Smooth muscle cell (in vitro differentiated cells): ENCODE data around the gene GTPBP6. TPM values are rescaled to one million over a fixed set of nuclear protein-coding genes. Genes with fewer than 3 reads are reported as not detected.

Source experiments
- DNase-seq: peaks from one replicate; lab custom pipeline; 2025; ENCODE audit not compliant: unreplicated experiment; lab: John Stamatoyannopoulos, UW
- H2AFZ ChIP-seq: fragments of 200-600 bp; sonication (generic); 2 replicates; pipeline ENCODE4 v1.6.0; 2016; ENCODE audit warnings: antibody characterized with exemption, low read depth, mild to moderate bottlenecking
- H3F3A ChIP-seq: fragments of 200-600 bp; sonication (generic); 2 replicates; pipeline ENCODE4 v1.6.0; 2017; ENCODE audit warnings: antibody characterized with exemption, low read depth
- H3K27ac ChIP-seq: fragments of 200-600 bp; sonication (generic); 2 replicates; pipeline ENCODE4 v1.5.1; 2016; ENCODE audit warnings: low read depth, mild to moderate bottlenecking
- H3K27me3 ChIP-seq: fragments of 200-600 bp; sonication (generic); 2 replicates; pipeline ENCODE4 v1.6.1; 2016; ENCODE audit warnings: low read depth, mild to moderate bottlenecking
- H3K36me3 ChIP-seq: fragments of 200-600 bp; sonication (generic); 2 replicates; pipeline ENCODE4 v1.5.1; 2016; ENCODE audit warnings: low read depth
- H3K4me1 ChIP-seq: fragments of 200-600 bp; sonication (generic); 2 replicates; pipeline ENCODE4 v1.5.1; 2016; ENCODE audit warnings: low read depth
- H3K4me2 ChIP-seq: fragments of 200-600 bp; sonication (generic); 2 replicates; pipeline ENCODE4 v1.6.0; 2016; ENCODE audit warnings: mild to moderate bottlenecking
- H3K4me3 ChIP-seq: fragments of 200-600 bp; sonication (generic); 2 replicates; pipeline ENCODE4 v1.5.1; 2016; ENCODE audit warnings: mild to moderate bottlenecking
- H3K79me2 ChIP-seq: fragments of 200-600 bp; sonication (generic); 2 replicates; pipeline ENCODE4 v1.6.0; 2016; ENCODE audit warnings: low read depth, mild to moderate bottlenecking
- H3K9ac ChIP-seq: fragments of 200-600 bp; sonication (generic); 2 replicates; pipeline ENCODE4 v1.6.0; 2016; ENCODE audit warnings: low read depth
- H3K9me3 ChIP-seq: fragments of 200-600 bp; sonication (generic); replicated peaks from 2 replicates; pipeline ENCODE4 v1.5.1; 2016; ENCODE audit warnings: low read depth
- H4K20me1 ChIP-seq: fragments of 200-600 bp; sonication (generic); 2 replicates; pipeline ENCODE4 v1.6.0; 2016; ENCODE audit warnings: low read depth
- CTCF ChIP-seq: fragments of 200-600 bp; sonication (generic); IDR thresholded peaks from 2 replicates; pipeline ENCODE4 v1.5.1; 2017; ENCODE audit warnings: borderline replicate concordance, mild to moderate bottlenecking, antibody characterized with exemption; ENCODE audit not compliant: insufficient read depth, poor library complexity, severe bottlenecking
- WGBS: methylation state at CpG from one replicate; pipeline ENCODE4 v1.1.7; 2016; ENCODE audit warnings: low lambda C conversion rate; 5-methylcytosine and 5-hydroxymethylcytosine counted together
- polyA plus RNA-seq: library from polyadenylated mRNA; unstranded; fragments of >200 nt; fragmentation: Nextera tagmentation; extraction: Ambion mirVana; gene quantifications from 2 replicates; pipeline ENCODE4 v1.2.1, GENCODE V29; 2016
- total RNA-seq: library from RNA; depleted of rRNA; stranded (reverse); fragments of >200 nt; gene quantifications from 2 replicates; pipeline ENCODE4 v1.2.3, GENCODE V29; 2014

The GTPBP6 gene
- total and polyA plus RNA-seq, 2 experiments from 2014 or later: 25.3 to 59.5 TPM

DNA sequence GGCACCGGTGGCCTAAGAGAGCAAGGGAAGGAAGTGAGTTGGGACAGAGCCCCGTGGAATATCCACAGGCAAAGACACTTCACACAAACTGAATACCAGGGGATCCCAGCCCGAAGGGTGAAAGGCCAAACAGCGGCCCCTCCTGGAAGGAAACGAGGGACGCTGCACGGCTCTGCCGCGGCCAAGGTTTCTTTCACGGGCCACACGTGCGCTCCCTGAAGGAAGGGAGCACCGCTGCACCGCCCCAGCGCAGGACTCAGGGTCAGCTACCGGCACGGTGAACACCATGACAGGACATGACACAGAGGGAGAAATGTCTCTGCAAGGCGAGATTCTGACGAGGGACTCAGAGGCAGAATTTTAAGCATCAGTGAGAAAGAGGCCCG lies 31.5 kb upstream of the GTPBP6 start:
- H3K4me2 ChIP-seq: no peak overlapping the region
- H3K27ac ChIP-seq: no peak overlapping the region
- H3K79me2 ChIP-seq: no peaks in the 10 kb centered on the region
- no peaks in the 10 kb centered on the region for H3K36me3 ChIP-seq
- WGBS: 93% methylated on average over 20 of the region's 20 CpGs
- H3K4me3 ChIP-seq: no peak overlapping the region
- TF ChIP-seq CTCF: no peak
- no peaks in the 10 kb centered on the region for H4K20me1 ChIP-seq
- H2AFZ ChIP-seq: no peak overlapping the region
- H3K9me3 ChIP-seq: no peaks in the 10 kb centered on the region
- no peak overlapping the region for H3K9ac ChIP-seq
- H3K4me1 ChIP-seq: no peaks in the 10 kb centered on the region
- no peak for DNase-seq
- no peaks in the 10 kb centered on the region for H3F3A ChIP-seq
- no peaks in the 10 kb centered on the region for H3K27me3 ChIP-seq

DNA sequence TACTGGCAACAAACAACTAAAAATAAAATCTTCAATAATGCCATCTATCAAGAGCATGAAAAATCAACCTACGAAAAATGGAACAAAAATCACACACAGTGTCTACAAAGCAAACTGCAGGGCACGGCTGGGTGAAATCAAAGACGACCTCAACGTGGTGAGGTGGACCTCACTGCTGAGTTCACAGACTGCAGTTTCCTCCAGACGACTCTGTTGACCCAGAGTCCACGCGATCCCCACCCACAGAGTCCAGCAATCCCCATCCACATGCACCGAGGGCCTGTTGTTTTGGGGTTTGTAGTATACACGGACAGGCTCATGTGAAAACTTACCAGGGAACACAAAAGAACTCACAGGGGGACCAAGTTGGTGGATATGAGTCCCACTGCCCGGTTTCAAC lies 31.1 kb upstream of the GTPBP6 start:
- H4K20me1 ChIP-seq: no peaks in the 10 kb centered on the region

DNA sequence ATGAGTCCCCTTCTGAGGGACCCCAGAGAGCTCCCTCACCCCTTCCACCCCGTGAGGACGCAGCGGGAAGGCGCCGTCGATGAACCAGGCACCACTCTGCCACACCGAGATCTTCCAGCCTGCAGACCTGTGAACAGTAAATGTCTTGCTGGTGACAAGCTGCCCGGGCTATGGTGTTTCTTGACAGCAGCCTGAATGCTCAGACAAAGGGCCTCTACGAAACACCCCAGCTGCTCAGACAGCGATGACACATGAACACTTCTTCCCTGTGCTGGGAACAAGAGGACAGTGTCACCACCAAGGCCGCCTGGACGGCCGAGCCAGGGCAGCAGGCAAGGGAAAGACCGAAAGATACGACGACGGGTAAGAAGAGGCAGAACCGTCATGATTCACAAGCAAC lies 30.6 kb upstream of the GTPBP6 start:
- peak; percentile 4 for DNase-seq
- Histone ChIP-seq H3K9me3 (no peaks in the 10 kb centered on the region), H3K79me2 (no peaks in the 10 kb centered on the region), H3K4me2 (peak overlapping the region; percentile 10), H3K27me3 (no peaks in the 10 kb centered on the region), H3F3A (no peaks in the 10 kb centered on the region), H2AFZ (no peak overlapping the region), H4K20me1 (no peaks in the 10 kb centered on the region), H3K9ac (peak overlapping the region; percentile 17), H3K4me1 (no peaks in the 10 kb centered on the region), H3K36me3 (no peaks in the 10 kb centered on the region), H3K4me3 (no peak overlapping the region), H3K27ac (peak overlapping the region; percentile 66)
- WGBS: 47% methylated on average over 18 of the region's 18 CpGs
- no peak for TF ChIP-seq CTCF

More for the DNA sequence above, 31.1 kb upstream of the GTPBP6 start:
- no peak for TF ChIP-seq CTCF
- Histone ChIP-seq H3K36me3 (no peaks in the 10 kb centered on the region), H3K79me2 (no peaks in the 10 kb centered on the region), H3K27me3 (no peaks in the 10 kb centered on the region), H3K4me1 (no peaks in the 10 kb centered on the region), H3K4me3 (no peak overlapping the region), H3K9me3 (no peaks in the 10 kb centered on the region), H3K4me2 (no peak overlapping the region), H3K27ac (peak overlapping the region; percentile 66), H3F3A (no peaks in the 10 kb centered on the region), H2AFZ (no peak overlapping the region), H3K9ac (no peak overlapping the region)
- 73% methylated on average over 10 of the region's 10 CpGs for WGBS
- DNase-seq: no peak

DNA sequence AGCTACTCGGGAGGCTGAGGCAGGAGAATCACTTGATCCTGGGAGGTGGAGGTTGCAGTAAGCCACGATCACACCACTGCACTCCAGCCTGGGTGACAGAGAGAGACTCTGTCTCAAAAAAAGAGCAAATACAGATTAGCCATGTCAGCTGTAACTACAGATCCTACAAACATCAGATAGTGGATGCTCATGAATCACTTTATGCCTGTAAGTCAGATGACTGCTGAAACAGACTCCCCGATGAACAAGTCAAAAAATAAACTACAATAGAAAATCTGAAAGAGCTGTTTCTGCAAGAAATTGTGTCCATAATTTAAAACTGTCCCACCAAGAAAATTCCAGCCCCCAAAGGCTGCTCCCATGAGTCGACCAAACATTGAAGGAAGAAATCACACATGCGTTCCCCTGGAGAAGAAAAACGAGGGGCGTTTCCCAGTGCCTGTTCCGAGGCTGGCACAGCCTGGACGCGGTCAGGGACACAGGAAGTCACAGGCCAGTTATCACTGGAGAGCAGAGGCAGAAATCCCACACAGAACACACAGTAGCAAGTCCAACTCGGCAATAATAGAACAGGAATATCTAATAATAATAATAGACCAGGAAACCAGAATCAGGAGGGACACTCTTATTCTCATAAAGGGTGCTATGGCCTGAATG lies 30.0 kb upstream of the GTPBP6 start:
- no peaks in the 10 kb centered on the region for H3K36me3 ChIP-seq
- no peak overlapping the region for H2AFZ ChIP-seq
- no peaks in the 10 kb centered on the region for H3F3A ChIP-seq
- 36% methylated on average over 11 of the region's 11 CpGs for WGBS
- no peak for TF ChIP-seq CTCF
- H4K20me1 ChIP-seq: no peaks in the 10 kb centered on the region
- peak overlapping the region; percentile 17 for H3K9ac ChIP-seq
- no peaks in the 10 kb centered on the region for H3K27me3 ChIP-seq
- H3K4me3 ChIP-seq: no peak overlapping the region
- peak overlapping the region; percentile 10 for H3K4me2 ChIP-seq
- peak overlapping the region; percentile 66 for H3K27ac ChIP-seq
- H3K79me2 ChIP-seq: no peaks in the 10 kb centered on the region
- no peaks in the 10 kb centered on the region for H3K9me3 ChIP-seq
- no peaks in the 10 kb centered on the region for H3K4me1 ChIP-seq
- DNase-seq: no peak
